Measurements from ENCODE around the gene HIBCH.
"Not testable (repeated sequence)": the region's sequence is repeated elsewhere in the genome, so short reads cannot be mapped to it uniquely, and the experiment has no call there.

HIBCH gene

DNA sequence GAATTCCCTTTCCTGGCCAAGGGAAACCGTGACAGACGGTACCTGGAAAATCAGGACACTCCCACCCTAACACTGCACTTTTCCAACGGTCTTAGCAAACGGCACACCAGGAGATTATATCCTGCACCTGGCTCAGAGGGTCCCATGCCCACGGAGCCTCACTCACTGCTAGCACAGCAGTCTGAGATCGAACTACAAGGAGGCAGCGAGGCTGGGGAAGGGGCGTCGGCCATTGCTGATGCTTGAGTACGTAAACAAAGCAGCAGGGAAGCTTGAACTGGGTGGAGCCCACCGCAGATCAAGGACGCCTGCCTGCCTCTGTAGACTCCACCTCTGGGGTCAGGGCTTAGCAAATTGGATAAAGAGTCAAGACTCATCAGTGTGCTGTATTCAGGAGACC is 95.6 kb downstream of the HIBCH start:
- not testable (repeated sequence) for DNase-seq

DNA sequence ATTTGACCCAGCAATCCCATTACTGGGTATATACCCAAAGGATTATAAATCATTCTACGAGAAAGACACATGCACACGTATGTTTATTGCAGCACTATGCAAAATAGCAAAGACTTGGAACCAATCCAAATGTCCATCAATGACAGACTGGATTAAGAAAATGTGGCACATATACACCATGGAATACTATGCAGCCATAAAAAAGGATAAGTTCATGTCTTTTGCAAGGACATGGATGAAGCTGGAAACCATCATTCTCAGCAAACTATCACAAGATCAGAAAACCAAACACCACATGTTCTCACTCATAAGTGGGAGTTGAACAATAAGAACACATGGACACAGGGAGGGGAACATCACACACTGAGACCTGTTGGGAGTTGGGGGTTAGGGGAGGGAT is 96.9 kb downstream of the HIBCH start:
- DNase-seq, result not testable (repeated sequence)

DNA sequence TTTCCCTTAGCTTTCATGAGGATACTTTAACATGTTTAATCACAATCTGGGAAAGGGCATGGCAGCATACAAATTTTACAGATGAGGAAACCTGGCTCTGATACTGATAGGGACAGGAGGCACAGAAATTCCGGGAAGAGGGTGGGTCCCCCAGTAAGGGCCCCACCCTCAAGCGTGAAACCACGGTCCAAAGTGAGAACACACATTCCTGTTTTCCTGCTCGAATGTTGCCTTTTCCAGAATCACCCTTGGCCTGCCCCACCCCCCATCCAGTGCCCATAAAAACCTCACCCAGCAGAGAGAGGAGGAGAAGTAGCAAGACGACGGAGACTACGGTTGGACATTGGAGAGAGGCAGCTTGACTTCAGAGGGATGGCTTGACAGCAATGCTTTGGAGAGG is 98.2 kb downstream of the HIBCH start:
- no peak for DNase-seq

DNA sequence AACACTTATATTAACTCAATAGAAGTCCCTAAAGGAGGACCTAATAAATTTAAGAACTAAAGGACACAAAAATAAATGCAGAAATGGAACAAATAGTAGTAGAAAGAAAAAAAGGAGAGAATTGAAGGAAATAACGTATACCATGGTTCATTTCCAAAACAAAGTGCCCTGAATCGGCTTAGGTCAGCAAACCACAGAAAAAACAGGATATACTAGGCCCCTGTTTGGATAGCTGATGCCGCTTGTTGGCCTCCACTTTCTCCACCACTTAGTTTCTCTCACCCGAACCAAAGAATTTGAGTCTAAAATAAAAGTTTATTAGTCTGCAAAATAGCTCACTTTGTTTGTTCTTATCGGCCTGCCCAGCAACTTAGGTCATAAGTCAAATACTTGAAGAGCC is 100.4 kb downstream of the HIBCH start:
- DNase-seq, result no peak

- no peak for DNase-seq
Measured at GRCh38 chr2:190217616-190218015, 102.0 kb downstream of the HIBCH start.

- peak; percentile 89 for DNase-seq
Measured at GRCh38 chr2:190216829-190217228, 102.8 kb downstream of the HIBCH start.

- DNase-seq, result no peak
Measured at GRCh38 chr2:190215620-190216019, 104.0 kb downstream of the HIBCH start.

DNA sequence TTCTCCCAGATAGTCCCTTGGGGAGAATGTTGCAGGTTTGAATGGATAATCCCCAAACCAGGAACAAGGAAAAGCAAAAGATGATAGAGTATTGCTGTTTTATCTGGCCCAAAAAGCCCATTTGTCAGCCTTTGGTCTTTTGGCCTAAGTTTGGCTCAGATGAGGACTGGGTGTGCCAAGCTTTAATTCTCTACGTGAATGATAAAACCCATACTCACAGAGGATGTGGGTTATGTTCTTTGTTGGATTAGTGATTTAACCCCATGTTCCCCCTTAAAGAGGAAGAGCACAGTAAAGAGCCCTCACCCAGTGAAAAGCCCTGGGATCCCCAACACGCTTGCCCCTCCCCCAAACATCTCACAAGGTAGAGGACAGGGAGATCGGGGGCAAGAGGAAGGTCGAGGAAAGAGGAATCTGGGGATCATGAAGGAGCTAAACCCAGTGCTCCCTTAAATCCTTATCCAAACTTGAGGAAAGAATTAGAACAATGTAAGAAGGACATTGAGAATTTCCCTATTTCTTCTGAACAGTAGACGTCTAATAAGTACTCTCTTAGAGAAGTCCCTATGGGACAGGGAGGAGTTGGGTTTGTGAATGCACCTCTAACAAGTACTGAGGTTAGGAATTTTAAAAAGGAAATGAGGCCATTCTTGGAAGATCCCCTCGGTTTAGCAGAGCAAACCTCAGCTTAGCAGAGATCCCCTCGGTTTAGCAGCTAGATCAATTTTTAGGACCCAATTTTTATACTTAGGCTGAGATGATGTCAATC is 105.0 kb downstream of the HIBCH start:
- no peak for DNase-seq

DNA sequence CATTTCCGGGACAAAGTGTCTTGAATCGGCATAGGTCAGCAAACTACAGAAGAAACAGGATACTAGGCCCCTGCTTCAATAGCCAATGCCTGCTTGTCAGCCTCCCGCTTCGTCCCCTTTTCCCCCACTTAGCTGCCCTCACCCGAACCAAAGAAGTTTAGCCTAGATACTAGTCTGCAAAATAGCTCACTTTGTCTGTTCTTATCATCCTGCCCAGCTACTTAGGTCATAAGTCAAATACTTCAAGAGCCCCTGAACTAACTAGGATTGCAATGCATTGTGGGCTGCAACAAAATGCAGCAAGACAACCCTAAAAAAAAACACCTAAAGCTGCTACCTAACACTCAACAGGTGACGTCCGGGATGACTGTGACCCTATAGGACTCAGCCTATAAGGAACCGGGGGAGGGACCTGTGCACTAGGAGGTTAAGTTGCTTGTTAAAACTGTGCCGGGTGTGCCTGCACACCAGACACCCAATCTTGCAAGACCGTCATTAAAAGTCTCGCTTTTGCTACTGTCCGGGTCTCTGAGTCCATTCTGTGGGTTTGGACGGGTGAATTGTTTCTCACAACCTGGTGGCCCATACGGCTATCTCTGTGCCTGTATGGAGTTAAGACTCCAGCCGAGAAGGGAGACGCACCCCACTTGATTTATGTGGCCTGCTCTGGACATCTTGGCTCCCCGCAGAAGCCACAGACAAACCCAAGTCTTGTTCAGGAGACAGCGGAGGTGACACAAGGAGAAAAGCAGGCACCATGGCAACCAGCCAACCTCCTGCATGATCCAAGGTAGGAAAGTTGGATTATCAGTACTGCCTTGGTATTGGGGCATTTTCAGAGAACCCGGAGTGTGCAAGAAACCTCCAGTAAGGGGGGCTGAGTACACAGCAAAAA is 105.9 kb downstream of the HIBCH start:
- DNase-seq, result no peak

- DNase-seq, result no peak
Measured at GRCh38 chr2:190210471-190210870, 109.2 kb downstream of the HIBCH start.

DNA sequence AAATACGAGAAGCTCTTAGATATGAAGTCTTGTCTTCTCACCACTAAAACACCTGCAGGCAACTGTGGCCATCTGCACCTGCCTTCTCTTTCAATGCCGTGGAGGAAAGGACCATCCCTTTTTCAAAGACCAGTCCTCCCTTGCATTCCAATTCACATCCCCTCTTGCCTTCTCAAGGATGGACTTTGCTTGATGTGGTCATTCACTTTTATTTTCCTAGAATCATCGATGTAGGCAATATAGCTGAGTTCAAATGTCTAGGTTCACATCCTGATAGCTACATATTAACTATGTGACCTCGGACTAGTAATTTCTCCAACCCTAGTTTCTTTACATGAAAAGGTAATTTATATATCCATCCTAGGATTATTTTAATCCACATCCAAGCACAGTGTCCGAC is 110.1 kb downstream of the HIBCH start:
- no peak for DNase-seq

DNA sequence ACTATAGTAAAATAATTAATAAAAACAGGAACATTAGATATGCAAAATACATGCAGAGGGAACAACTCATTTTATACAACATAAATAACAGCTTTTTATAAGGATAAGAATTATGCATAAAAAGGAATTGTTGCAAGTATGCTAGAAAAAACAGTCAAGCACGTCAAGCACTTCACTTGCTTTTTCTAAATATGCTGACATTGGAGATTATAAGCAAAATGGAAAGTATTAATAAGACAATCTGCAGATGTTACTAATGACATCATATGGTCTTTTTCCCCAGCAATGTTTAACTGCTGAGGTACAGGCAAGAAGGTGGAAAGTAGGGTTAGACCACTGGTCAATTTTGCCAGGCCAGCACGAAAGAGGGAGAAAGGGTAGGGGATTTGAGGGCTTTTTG is 111.7 kb downstream of the HIBCH start:
- DNase-seq, result no peak

DNA sequence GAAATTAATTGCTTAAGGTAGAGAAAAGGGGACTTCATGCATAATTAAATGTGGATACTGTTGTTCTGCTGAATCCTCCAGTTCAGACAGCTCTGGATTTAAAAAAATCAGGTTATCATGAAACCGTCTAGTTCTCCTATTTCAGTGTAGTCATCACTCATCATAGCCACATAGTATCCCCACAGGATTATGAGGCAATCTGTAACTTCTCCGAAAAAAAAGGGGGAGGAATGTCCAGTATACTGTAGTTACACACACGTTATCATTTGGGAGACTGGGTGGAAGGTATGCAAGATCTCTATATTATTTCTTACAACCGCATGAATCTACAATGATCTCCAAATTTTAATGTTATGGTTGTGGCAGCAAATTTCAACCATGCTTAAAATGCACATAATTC is 114.0 kb downstream of the HIBCH start:
- DNase-seq, result peak; percentile 1

- no peak for DNase-seq
Measured at GRCh38 chr2:190202604-190203003, 117.0 kb downstream of the HIBCH start.

- DNase-seq, result no peak
Measured at GRCh38 chr2:190202018-190202417, 117.6 kb downstream of the HIBCH start.

DNA sequence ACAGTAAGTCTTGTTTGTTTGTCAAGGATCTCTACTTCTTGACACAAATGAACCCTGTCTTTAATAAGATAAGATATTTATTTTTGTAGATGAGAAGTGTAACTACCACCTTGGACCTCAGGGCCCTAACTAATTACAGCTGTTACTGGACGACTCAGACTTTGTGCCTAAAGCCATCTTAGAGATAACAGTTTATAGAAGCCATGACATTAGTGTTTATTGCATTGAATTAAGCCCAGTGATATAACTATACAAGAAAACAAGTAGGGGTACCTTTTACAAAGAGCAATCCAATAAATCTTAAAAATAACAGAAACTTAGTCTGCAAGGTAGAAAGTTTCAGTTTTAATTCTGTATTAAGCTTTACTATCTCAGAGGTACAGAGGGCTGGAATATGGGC is 119.0 kb downstream of the HIBCH start:
- no peak for DNase-seq

GRCh38 chr2:190199530-190199929 is 120.1 kb downstream of the HIBCH start:
- no peak for DNase-seq

DNA sequence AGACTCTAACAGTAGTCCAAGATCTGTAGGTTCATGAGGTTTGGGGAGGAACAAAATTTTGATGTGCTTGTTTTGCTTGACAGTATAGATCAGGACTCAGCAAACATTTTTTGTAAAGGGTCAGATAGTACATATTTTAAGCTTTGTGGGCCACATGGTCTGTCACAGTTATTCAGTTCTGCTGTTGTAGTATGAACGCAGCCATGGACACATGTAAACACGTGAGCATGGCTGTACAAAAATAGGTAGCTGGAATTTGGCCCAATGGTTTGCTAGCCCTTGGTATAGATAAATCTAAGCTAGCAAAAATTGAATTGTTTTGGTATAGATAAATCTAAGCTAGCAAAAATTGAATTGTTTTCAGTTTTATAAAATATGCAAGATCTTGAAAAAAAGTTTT is 120.5 kb downstream of the HIBCH start:
- no peak for DNase-seq

DNA sequence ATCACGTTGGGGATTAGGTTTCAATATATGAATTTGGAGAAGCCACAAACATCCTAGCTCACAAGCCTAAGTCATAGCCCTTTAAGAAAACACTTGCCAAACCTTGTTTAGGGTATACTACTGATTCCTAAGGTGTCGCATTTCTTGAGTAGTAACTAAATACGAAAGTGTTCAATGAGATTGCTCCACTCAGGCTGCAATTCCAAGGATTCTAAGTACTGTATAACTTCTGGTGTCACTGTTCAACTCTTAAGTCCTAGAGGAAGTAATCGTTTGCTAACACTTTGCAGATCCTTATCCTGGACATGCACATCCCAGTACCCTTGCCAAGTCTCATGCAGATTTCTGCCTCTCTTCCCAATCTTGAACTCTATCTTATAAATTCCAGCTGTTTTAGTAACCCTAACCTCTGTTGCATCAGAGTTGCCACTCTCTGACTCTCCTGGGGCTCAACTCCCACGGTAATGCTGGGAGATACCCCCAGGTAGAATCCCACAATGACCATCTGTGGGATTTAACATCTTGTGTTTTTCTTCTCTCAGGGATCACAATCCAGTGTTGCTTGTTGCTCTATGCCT is 122.4 kb downstream of the HIBCH start:
- DNase-seq, result no peak

DNA sequence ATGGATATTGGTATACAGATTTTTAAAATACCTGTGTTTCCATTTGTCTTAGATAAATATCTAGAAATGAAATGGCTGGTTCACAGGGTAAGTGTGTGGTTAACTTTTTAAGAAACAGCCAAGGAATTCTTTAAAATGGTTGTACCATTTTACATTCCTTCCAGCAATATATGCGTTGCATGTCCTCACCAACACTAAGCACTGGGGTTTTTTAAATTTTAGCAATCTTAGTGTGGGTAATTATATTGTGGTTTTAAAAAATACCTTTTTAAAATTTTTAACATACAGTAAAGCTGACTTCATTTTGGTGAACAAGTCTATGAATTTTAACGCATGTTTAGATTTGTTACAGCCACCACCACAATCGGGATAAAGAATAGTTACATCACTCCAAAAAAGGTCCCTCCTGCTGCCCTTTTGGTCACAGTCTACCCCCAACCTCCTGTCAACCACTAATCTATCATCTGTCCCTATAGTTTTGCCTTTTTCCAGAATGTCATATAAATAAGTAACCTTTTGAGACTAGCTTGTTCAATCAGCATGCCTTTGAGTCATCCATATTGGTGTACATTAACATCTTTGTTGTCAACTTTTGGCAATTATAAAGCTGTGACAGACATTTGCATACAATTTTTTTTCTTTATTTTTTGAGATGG is 129.0 kb downstream of the HIBCH start:
- DNase-seq, result no peak

DNA sequence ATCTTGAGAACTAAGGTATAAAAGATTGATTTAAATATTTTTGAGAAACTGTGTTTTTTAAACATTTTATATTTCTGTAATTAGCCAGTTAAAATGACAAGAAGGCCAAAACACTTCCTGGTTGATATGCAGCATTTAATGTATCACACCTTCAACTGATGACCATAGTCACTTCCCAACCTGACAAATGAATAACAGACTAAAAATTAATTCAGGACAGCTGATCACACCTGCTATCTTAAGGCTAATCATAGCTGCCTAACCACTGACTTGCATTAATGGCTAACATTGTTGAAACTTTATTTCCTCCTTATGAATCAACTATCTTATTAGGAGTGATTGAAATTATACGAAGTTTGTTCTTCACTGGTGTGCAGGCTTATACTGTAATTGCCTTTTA is 131.3 kb downstream of the HIBCH start:
- no peak for DNase-seq

GRCh38 chr2:190186238-190186637 is 133.4 kb downstream of the HIBCH start:
- DNase-seq, result no peak

GRCh38 chr2:190185380-190185779 is 134.2 kb downstream of the HIBCH start:
- DNase-seq, result no peak

Measured in NCI-H69 (cell line).